ENCODE measurements around the gene FNDC1. TPM values are rescaled to one million over a fixed set of nuclear protein-coding genes. Genes with fewer than 3 reads are reported as not detected.

Gene FNDC1
- total RNA-seq, 1 donor from 2014 or later, result 0.64 TPM

- no peak for TF ChIP-seq CTCF (IDR thresholded peaks at IDR 0.05)
- H3K4me3 Mint-ChIP-seq (ENCODE audit: unreplicated experiment), result no peak overlapping the region
- H3K9me3 Mint-ChIP-seq (ENCODE audit: unreplicated experiment), result no peaks in the 10 kb centered on the region
Measured at GRCh38 chr6:159262586-159262985, 93.4 kb downstream of the FNDC1 start.

GRCh38 chr6:159267165-159267564 lies 98.0 kb downstream of the FNDC1 start:
- no peak overlapping the region for H3K4me3 Mint-ChIP-seq (ENCODE audit: unreplicated experiment)
- peaks cover 16% of the 10 kb centered on the region for H3K9me3 Mint-ChIP-seq (ENCODE audit: unreplicated experiment)
- DNase-seq (ENCODE audit: extremely low spot score, unreplicated experiment), result no peak
- H3K4me1 Mint-ChIP-seq (ENCODE audit: unreplicated experiment), result no peaks in the 10 kb centered on the region
- no peak overlapping the region for H3K27ac Mint-ChIP-seq (ENCODE audit: unreplicated experiment)
- no peak for TF ChIP-seq CTCF (IDR thresholded peaks at IDR 0.05)
- H3K27me3 Mint-ChIP-seq (ENCODE audit: unreplicated experiment), result no peaks in the 10 kb centered on the region
- no peaks in the 10 kb centered on the region for H3K36me3 Mint-ChIP-seq (ENCODE audit: unreplicated experiment)

More at GRCh38 chr6:159262586-159262985, 93.4 kb downstream of the FNDC1 start:
- Mint-ChIP-seq H3K27me3 (ENCODE audit: unreplicated experiment) (no peaks in the 10 kb centered on the region), H3K27ac (ENCODE audit: unreplicated experiment) (no peak overlapping the region), H3K36me3 (ENCODE audit: unreplicated experiment) (no peaks in the 10 kb centered on the region), H3K4me1 (ENCODE audit: unreplicated experiment) (no peaks in the 10 kb centered on the region)
- no peak for DNase-seq (ENCODE audit: extremely low spot score, unreplicated experiment)

- Mint-ChIP-seq H3K27me3 (ENCODE audit: unreplicated experiment) (no peaks in the 10 kb centered on the region), H3K4me3 (ENCODE audit: unreplicated experiment) (no peak overlapping the region), H3K9me3 (ENCODE audit: unreplicated experiment) (peaks cover 20% of the 10 kb centered on the region)
Measured at GRCh38 chr6:159268511-159268910, 99.3 kb downstream of the FNDC1 start.

GRCh38 chr6:159271257-159271656 lies 102.1 kb downstream of the FNDC1 start:
- TF ChIP-seq CTCF (IDR thresholded peaks at IDR 0.05), result no peak
- Mint-ChIP-seq H3K4me1 (ENCODE audit: unreplicated experiment) (no peaks in the 10 kb centered on the region), H3K27ac (ENCODE audit: unreplicated experiment) (no peak overlapping the region), H3K27me3 (ENCODE audit: unreplicated experiment) (no peaks in the 10 kb centered on the region), H3K36me3 (ENCODE audit: unreplicated experiment) (no peaks in the 10 kb centered on the region), H3K9me3 (ENCODE audit: unreplicated experiment) (peaks cover 26% of the 10 kb centered on the region), H3K4me3 (ENCODE audit: unreplicated experiment) (no peak overlapping the region)
- DNase-seq (ENCODE audit: extremely low spot score, unreplicated experiment), result no peak

More at GRCh38 chr6:159268511-159268910, 99.3 kb downstream of the FNDC1 start:
- TF ChIP-seq CTCF (IDR thresholded peaks at IDR 0.05), result no peak
- H3K27ac Mint-ChIP-seq (ENCODE audit: unreplicated experiment), result no peak overlapping the region
- no peak for DNase-seq (ENCODE audit: extremely low spot score, unreplicated experiment)
- H3K36me3 Mint-ChIP-seq (ENCODE audit: unreplicated experiment), result no peaks in the 10 kb centered on the region
- no peaks in the 10 kb centered on the region for H3K4me1 Mint-ChIP-seq (ENCODE audit: unreplicated experiment)

DNA sequence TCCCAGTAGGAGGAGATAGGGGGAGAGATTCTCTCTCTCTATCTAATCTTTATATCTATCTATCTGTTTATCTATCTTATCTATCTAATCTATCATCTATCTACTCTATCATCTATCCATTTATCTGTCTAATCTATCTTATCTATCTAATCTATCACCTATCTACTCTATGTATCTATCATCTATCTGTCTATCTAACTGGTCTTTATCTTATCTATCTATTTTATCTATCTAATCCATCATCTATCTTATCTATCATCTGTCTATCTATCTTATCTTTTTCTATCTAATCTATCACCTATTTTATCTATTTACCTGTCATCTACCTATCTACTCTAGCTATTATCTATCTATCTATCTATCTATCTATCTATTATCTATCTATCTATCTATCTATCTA lies 109.4 kb downstream of the FNDC1 start:
- no peaks in the 10 kb centered on the region for H3K4me1 Mint-ChIP-seq (ENCODE audit: unreplicated experiment)
- TF ChIP-seq CTCF (IDR thresholded peaks at IDR 0.05), result no peak
- H3K4me3 Mint-ChIP-seq (ENCODE audit: unreplicated experiment), result no peak overlapping the region
- no peak for DNase-seq (ENCODE audit: extremely low spot score, unreplicated experiment)
- H3K9me3 Mint-ChIP-seq (ENCODE audit: unreplicated experiment), result peaks cover 17% of the 10 kb centered on the region
- no peaks in the 10 kb centered on the region for H3K27me3 Mint-ChIP-seq (ENCODE audit: unreplicated experiment)
- H3K36me3 Mint-ChIP-seq (ENCODE audit: unreplicated experiment), result no peaks in the 10 kb centered on the region
- H3K27ac Mint-ChIP-seq (ENCODE audit: unreplicated experiment), result no peak overlapping the region

All from osteocyte (in vitro differentiated cells).